HG03196 (cell line): ENCODE measurements around the gene GTF2H1.

Experiments used
- ATAC-seq: cut with Tn5 transposase; IDR thresholded peaks from one replicate; pipeline ENCODE4 v1.9.1; 2021; ENCODE audit not compliant: unreplicated experiment

GTF2H1 gene

GRCh38 chr11:18321969-18322711 is at the start of gene GTF2H1, which contains the start of gene HPS5:
Gene GTF2H1, plus strand, starts transcription at chr11:18322567. Its CDS starts 10,508 bp downstream, at chr11:18333075.
Gene HPS5, minus strand, starts transcription at chr11:18322140. Its CDS starts 4,282 bp downstream, at chr11:18317858.
- ATAC-seq = peak; percentile 83

DNA sequence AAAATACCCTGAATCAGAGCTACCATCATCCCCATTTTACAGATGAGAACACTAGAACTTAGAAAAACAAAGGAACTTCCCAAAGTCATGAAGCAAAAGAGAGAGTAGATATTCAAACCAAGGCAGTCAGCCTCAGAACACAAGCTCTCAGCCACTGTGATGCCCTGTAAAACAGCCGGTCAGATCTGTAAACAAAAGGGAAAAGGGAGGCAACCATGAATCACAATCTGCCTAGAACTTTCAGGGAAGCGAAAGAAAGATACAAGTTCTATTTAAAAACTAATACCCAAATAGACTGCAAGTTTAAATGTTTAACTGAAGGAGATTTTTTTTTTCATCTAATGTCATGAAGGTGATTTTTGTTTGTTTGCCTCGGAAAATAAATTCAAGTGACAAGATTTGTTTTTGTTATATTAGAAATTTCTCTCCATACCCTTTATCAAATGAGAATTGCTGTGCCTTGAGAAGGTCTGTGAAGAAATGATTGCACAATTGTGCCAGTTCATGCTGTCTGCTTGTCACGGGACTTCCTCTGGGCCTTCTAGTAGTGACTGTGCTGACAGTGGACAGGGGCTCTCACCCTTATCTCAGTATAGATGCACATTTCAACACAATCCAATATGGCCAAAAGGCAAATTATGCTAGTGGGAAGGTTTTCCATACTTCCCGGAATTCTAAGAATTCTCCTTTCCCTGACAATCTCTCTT is 44.6 kb upstream of the GTF2H1 start:
- no peak for ATAC-seq

GRCh38 chr11:18280438-18281045 is 41.8 kb upstream of the GTF2H1 start:
- ATAC-seq = peak; percentile 91

- ATAC-seq = no peak
These were observed 39.7 kb upstream of the GTF2H1 start for GRCh38 chr11:18282626-18283025.

- no peak for ATAC-seq
These were observed 36.5 kb upstream of the GTF2H1 start for GRCh38 chr11:18285841-18286240.

- ATAC-seq = no peak
These were observed 33.5 kb upstream of the GTF2H1 start for GRCh38 chr11:18288911-18289310.

- peak; percentile 78 for ATAC-seq
These were observed 27.5 kb upstream of the GTF2H1 start for GRCh38 chr11:18294862-18295261.

DNA sequence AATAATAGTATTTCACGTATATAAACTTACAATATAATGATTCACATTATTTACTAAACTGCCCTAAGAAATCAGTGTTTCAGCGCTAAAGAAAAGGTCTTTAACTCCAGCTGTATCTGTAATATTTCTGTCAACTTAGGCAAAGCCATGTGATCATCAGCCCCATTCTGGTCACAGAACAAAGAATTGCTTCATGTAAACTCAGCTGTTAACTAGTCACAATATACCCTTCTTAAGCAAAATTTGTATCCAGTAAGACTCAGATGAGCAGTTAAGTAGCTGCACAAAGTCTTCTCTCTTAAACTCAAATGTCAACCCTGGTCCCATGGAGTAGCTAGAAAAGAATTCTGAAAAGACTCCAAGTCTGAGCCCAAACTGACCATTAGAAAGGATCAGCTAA is 27.1 kb upstream of the GTF2H1 start:
- ATAC-seq = no peak

DNA sequence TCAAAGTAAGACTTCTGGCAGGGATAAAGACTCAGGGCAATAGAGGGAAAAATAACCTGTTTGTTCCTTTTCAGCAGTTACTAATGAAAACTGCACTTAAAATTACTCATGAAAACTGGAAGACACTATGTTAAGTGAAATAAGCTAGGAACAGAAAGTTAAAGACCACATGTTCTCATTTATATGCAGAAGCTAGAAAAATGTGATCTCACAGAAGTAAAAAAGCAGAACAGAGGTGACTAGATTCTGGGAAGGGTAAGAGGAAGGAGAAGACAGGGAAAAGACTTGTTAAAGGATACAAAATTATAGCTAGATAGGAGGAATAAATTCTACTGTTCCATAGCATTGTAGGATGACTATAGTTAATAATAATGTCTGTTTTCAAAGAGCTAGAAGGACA is 22.6 kb upstream of the GTF2H1 start:
- no peak for ATAC-seq

- ATAC-seq = no peak
These were observed 17.6 kb upstream of the GTF2H1 start for GRCh38 chr11:18304745-18305144.

- no peak for ATAC-seq
These were observed 14.8 kb upstream of the GTF2H1 start for GRCh38 chr11:18307461-18308139.

- ATAC-seq = no peak
These were observed 14.1 kb upstream of the GTF2H1 start for GRCh38 chr11:18308242-18308641.

DNA sequence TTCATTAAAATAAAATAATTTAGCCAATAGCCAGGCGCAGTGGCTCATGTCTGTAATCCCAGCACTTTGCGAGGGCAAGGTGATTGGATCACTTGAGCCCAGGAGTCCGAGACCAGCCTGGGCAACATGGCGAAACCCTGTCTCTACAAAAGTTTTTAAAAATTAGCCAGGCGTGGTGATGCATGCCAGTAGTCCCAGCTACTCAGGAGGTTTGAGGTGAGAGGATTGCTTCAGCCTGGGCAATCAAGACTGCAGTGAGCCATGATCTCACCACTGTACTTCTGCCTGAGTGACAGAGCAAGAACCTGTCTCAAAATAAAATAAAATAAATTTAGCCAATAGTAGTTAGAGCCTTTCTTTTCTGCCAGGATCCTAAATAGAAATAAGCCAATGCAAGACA is 12.7 kb upstream of the GTF2H1 start:
- no peak for ATAC-seq

- no peak for ATAC-seq
These were observed 11.5 kb upstream of the GTF2H1 start for GRCh38 chr11:18310800-18311340.

DNA sequence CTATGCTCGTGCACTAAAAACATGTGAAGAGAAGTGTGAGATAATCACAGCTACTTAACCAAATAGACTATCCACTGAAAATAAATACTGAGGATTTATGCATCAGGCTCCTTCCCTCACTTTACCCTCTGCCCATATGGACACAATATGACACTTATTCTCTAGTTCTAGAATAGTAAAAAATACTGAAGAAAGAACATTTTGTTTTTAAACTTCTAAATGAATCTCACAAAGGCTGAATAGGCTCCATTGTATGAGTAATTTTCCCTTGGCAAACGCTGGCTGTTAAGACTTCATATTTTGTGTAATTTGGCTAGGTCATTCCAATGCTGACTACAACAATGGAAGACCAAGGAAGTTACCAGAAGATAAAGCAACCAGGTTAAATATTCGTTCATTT is 10.4 kb upstream of the GTF2H1 start:
- no peak for ATAC-seq

DNA sequence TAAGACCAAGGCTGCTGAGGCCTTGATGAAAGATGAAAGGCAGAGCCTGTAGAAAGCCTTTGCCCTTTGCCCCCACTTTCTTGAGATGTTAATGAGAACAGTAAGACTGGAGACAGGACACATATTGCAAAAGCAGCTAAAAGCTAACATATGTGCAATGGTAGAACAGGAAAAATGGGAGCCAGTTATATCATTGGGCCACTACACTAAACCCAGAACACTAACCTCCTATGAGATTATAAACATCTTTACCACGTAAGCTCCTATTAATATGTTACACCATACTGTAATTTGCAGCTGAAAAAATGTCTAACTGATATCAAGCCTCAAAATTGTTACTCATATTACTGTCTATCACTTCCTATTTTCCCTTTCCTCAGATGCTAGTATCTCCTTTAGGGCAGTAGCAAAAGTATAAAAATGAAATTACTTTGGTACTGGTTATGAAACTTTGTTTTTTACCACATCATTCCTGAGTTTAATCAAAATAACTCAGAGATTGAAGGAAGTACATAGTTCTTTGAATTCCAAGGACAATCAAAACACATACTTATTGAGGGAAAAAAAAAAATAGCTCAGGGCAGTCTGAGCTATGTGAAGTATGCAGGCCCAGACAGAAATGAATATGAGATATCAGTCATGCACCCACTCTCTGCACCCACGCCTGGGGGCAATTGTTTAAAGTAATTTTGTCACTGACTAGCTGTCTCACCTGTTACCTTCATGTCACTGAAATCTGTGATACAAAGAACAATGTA is 9.5 kb upstream of the GTF2H1 start:
- ATAC-seq = no peak

DNA sequence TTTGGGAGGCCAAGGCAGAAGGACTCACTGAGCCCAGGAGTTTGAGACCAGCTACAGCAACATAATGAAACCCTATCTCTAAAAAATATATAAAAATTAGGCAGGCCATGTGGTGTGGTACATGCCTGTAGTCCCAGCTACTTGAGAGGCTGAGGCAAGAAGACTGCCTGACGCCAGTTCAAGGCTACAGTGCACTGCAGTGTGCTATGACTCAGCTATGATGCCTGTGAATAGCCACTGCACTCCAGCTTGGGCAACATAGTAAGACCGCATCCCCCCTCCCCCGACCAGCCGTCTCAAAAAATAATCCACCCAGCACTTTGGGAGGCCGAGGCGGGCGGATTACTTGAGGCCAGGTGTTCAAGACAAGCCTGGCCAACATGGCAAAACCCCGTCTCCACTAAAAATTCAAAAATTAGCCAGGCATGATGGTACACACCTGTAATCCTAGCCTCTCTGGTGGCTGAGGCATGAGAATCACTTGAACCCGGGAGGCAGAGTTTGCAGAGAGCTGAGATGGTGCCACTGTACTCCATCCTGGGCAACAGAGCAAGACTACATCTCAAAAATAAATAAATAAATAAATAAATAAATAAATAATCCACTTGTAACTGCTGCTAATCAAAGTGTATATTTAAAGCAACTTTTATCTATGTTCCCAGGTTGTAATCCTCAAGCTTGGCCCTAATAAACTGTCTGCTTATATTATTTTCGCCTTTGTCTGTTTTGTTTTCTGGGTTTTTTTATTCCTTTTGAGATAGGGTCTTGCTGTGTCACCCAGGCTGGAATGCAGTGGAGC is 8.2 kb upstream of the GTF2H1 start:
- no peak for ATAC-seq

GRCh38 chr11:18314784-18315523 is 7.4 kb upstream of the GTF2H1 start:
- no peak for ATAC-seq

GRCh38 chr11:18315893-18316292 is 6.5 kb upstream of the GTF2H1 start:
- no peak for ATAC-seq
